Measurements from ENCODE around the gene PXDN. TPM values are rescaled to one million over a fixed set of nuclear protein-coding genes. Genes with fewer than 3 reads are reported as not detected.

Gene PXDN
- total and polyA plus RNA-seq, 11 donors: 5.9 to 83.7 (median 28.2) TPM

DNA sequence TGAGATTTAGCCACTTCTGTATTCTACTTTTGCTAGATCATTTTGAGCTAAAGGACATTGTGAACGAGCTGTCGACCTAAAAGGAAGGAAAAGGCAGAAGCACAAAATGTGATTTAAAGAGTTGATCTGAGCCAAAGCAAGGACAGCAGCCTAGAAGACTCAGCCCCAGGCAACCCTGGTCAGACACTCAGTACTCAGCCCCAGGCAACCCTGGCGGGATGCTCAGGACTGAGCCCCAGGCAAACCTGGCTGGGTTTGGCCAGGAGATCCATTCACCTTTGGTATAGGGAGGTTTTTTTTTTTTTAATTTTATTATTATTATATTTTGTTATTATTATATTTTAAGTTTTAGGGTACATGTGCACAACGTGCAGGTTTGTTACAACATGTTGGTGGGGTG, 34.3 kb upstream of the PXDN start:
- DNase-seq: no peak
- no peak for ATAC-seq
- intact Hi-C loops (cut with DNase I): no loop called here
- no peaks in the 10 kb centered on the region for H3K36me3 ChIP-seq
- no peak overlapping the region for H3K4me3 ChIP-seq
- TF ChIP-seq, protein P1, sequence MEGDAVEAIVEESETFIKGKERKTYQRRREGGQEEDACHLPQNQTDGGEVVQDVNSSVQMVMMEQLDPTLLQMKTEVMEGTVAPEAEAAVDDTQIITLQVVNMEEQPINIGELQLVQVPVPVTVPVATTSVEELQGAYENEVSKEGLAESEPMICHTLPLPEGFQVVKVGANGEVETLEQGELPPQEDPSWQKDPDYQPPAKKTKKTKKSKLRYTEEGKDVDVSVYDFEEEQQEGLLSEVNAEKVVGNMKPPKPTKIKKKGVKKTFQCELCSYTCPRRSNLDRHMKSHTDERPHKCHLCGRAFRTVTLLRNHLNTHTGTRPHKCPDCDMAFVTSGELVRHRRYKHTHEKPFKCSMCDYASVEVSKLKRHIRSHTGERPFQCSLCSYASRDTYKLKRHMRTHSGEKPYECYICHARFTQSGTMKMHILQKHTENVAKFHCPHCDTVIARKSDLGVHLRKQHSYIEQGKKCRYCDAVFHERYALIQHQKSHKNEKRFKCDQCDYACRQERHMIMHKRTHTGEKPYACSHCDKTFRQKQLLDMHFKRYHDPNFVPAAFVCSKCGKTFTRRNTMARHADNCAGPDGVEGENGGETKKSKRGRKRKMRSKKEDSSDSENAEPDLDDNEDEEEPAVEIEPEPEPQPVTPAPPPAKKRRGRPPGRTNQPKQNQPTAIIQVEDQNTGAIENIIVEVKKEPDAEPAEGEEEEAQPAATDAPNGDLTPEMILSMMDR (IDR thresholded peaks at IDR 0.05): no peak
- no peak for TF ChIP-seq POLR2A (IDR thresholded peaks at IDR 0.05)
- 69 to 76% (median 73%) methylated on average over 4 of the region's 4 CpGs for WGBS, 4 donors
- no peaks in the 10 kb centered on the region for H3K9me3 ChIP-seq
- no peak overlapping the region for H3K27ac ChIP-seq
- peaks cover 0 to 18% (median 0%) of the 10 kb centered on the region in 9 donors for H3K27me3 ChIP-seq
- no peaks in the 10 kb centered on the region for H3K4me1 ChIP-seq

DNA sequence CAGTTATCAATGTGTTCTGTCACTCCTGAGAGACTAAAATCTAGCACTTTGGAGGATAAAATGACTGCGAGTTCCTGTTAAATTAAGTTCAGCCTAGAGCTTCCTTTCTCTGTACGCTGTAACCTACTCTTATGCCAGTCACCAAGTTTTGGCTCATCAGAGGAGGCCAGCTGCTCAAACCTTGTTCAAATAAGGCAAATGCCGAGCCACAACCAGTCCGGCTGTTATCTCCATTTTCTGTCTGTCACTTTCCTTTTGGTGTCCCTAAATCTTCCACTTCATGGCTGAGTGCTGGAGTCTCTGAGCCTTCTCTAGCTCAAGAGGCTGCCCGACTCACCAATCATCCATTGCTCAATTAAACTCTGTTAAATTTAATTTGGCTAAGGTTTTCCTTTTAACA, 33.5 kb upstream of the PXDN start:
- no peak for TF ChIP-seq POLR2A (IDR thresholded peaks at IDR 0.05)
- TF ChIP-seq, protein P1 (IDR thresholded peaks at IDR 0.05): no peak
- no peak overlapping the region for H3K27ac ChIP-seq
- DNase-seq: no peak
- no peak overlapping the region for H3K4me3 ChIP-seq
- H3K27me3 ChIP-seq: peaks cover 0 to 18% (median 0%) of the 10 kb centered on the region in 9 donors
- H3K9me3 ChIP-seq: no peaks in the 10 kb centered on the region
- no peaks in the 10 kb centered on the region for H3K4me1 ChIP-seq
- no peak for ATAC-seq
- intact Hi-C loops (cut with DNase I): no loop called here
- 66 to 87% (median 75%) methylated on average over 5 of the region's 5 CpGs for WGBS, 4 donors
- H3K36me3 ChIP-seq: no peaks in the 10 kb centered on the region

DNA sequence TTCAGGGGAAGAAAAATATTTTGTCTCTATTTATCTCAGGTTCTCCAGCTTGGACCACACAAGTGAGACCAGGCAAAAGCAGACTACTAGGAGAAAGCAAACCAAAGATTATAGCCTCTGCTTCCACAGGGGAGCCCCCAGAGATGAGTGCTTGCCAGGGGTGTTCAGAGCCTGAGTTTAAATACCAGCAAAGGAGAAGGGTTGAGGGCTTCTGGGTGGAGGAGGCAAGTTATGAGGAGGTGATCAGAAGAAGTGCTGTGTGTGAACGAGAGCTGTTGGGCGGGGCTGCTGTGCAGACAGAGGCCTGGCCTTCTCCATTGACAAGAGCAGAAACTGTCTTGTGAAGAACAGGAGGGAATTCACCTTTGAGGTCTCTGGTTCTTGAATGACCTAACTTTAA, 32.8 kb upstream of the PXDN start:
- no peak overlapping the region for H3K27ac ChIP-seq
- DNase-seq (no peak), ATAC-seq (no peak)
- no peaks in the 10 kb centered on the region for H3K9me3 ChIP-seq
- H3K27me3 ChIP-seq: peaks cover 0 to 14% (median 0%) of the 10 kb centered on the region in 9 donors
- TF ChIP-seq, protein P1 (IDR thresholded peaks at IDR 0.05): no peak
- TF ChIP-seq POLR2A (IDR thresholded peaks at IDR 0.05): no peak
- intact Hi-C loops (cut with DNase I): no loop called here
- no peak overlapping the region for H3K4me3 ChIP-seq
- no peaks in the 10 kb centered on the region for H3K4me1 ChIP-seq
- H3K36me3 ChIP-seq: no peaks in the 10 kb centered on the region
- 69 to 86% (median 84%) methylated on average over 2 of the region's 2 CpGs for WGBS, 4 donors

DNA sequence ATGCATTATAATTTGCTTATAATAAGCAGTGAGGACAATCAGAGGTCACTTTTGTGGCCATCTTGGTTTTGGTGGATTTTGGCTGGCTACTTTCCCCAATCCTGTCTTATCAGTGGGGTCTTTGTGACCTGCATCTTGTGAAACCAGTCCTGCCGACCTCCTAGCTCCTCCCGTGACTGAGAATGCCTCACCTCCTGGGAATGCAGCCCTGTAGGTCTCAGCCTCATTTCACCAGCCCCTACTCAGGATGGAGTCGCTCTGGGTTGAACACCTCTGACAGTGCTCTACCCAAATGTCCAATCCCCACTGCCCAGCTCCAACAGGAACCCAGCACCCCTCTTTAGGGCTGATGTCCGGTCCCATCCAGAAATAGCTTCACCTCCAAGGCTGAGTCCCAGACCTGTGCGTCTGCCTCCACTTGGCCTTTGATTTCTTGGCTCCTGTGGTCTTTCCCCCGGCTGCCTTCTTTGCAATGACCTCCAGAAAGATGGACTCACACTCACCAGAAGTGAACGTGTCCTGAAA, 31.3 kb upstream of the PXDN start:
- intact Hi-C loops (cut with DNase I): no loop called here
- no peaks in the 10 kb centered on the region for H3K4me1 ChIP-seq
- no peaks in the 10 kb centered on the region for H3K9me3 ChIP-seq
- WGBS, 4 donors: 81 to 91% (median 88%) methylated on average over 7 of the region's 7 CpGs
- H3K4me3 ChIP-seq: no peak overlapping the region
- H3K27me3 ChIP-seq: peaks cover 0 to 3% (median 0%) of the 10 kb centered on the region in 9 donors
- TF ChIP-seq POLR2A (IDR thresholded peaks at IDR 0.05): no peak
- TF ChIP-seq, protein P1 (IDR thresholded peaks at IDR 0.05): no peak
- ATAC-seq (no peak), DNase-seq (no peak)
- no peaks in the 10 kb centered on the region for H3K36me3 ChIP-seq
- no peak overlapping the region for H3K27ac ChIP-seq

All from heart left ventricle (tissue), 16 donors.